ENCODE results near the gene MACROH2A1.

- TF ChIP-seq CTCF (IDR thresholded peaks at IDR 0.05; ENCODE audit: low read length) (no peak), EZH2 (optimal IDR thresholded peaks at IDR 0.05; ENCODE audit: low read depth, low read length) (no peak), EZH2phosphoT487 (IDR thresholded peaks at IDR 0.05; ENCODE audit: low read length) (no peak)
These were observed 59.8 kb downstream of the MACROH2A1 start for GRCh38 chr5:135339189-135339588.
